ENCODE measurements around the gene SERGEF. TPM values are rescaled to one million over a fixed set of nuclear protein-coding genes. Genes with fewer than 3 reads are reported as not detected.

Gene SERGEF
- total and polyA plus RNA-seq, 2 of the 4 experiments (the other 2 are of a cell fraction) = 12.2 to 18.1 TPM

- Histone ChIP-seq H3K36me3 (ENCODE audit: control insufficient read depth, insufficient read depth, low read length) (no peaks in the 10 kb centered on the region), H4K91ac (ENCODE audit: insufficient read depth, low read depth, low read length) (no peak overlapping the region), H2BK5ac (ENCODE audit: low read depth, low read length, poor library complexity, severe bottlenecking) (no peak overlapping the region), H3K27me3 (ENCODE audit: control insufficient read depth, insufficient read depth, low read length) (no peaks in the 10 kb centered on the region), H2AFZ (replicated peaks; ENCODE audit: low read length, poor library complexity) (no peak overlapping the region), H4K5ac (ENCODE audit: low read depth, low read length) (no peak overlapping the region), H4K20me1 (ENCODE audit: insufficient read depth, low read length) (no peaks in the 10 kb centered on the region), H3K79me1 (ENCODE audit: low read depth in 1 of 2, low read length in 2 of 2) (no peaks in the 10 kb centered on the region), H3K4me3 (ENCODE audit: insufficient read depth, low read depth, low read length) (no peak overlapping the region), H2BK120ac (ENCODE audit: low read depth, low read length) (no peak overlapping the region), H4K8ac (ENCODE audit: low read depth in 2 of 2, low read length in 2 of 2) (no peak overlapping the region), H3K4ac (ENCODE audit: low read depth, low read length) (no peak overlapping the region), H3K23ac (ENCODE audit: low read depth, low read length) (no peak overlapping the region), H3K27ac (ENCODE audit: insufficient read depth, low read length) (no peak overlapping the region), H3K14ac (replicated peaks; ENCODE audit: low read depth, low read length) (no peak overlapping the region), H2AK9ac (replicated peaks; ENCODE audit: low read depth, low read length, poor library complexity) (no peak overlapping the region), H2BK15ac (ENCODE audit: low read depth, low read length) (no peak overlapping the region), H3K56ac (ENCODE audit: extremely low read depth, insufficient read depth, low read length) (no peak overlapping the region), H3K4me2 (ENCODE audit: low read depth, low read length) (no peak overlapping the region), H3K9ac (ENCODE audit: low read depth, low read length) (no peak overlapping the region), H3K18ac (ENCODE audit: low read depth, low read length) (no peak overlapping the region), H2AK5ac (ENCODE audit: low read depth, low read length) (no peak overlapping the region), H3K9me1 (ENCODE audit: insufficient read depth, low read length) (no peaks in the 10 kb centered on the region), H3K4me1 (ENCODE audit: control insufficient read depth, insufficient read depth, low read length) (0 out of 2 replicates have a peak, but pooled peaks cover 2% of the 10 kb centered on the region), H2BK20ac (ENCODE audit: low read depth, low read length) (no peak overlapping the region), H3K9me3 (ENCODE audit: control insufficient read depth, insufficient read depth, low read length) (no peaks in the 10 kb centered on the region)
- dilution Hi-C loops (cut with HindIII; ENCODE audit: low sequenced_read_pairs, unreplicated experiment) (no loop called here), in situ Hi-C loops (cut with MboI; ENCODE audit: low sequenced_read_pairs) (no loop called here), intact Hi-C loops (cut with micrococcal nuclease) (no loop called here)
- CTCF ChIA-PET = no interaction called here
- no CpG with 5 or more reads among the region's 4 CpGs for whole genome bisulfite sequencing, 2 experiments (ENCODE audit: extremely low coverage in 2 of 2, insufficient read length in 1 of 2)
- ATAC-seq (ENCODE audit: low read depth) (no peak), DNase-seq (no peak)
- TF ChIP-seq MAZ (IDR thresholded peaks at IDR 0.05; ENCODE audit: borderline replicate concordance, low read depth, low read length) = no peak
- no peak for TF ChIP-seq CHD1 (IDR thresholded peaks at IDR 0.05; ENCODE audit: low read depth, low read length)
- TF ChIP-seq ELK1 (IDR thresholded peaks at IDR 0.05; ENCODE audit: borderline replicate concordance, low read depth, low read length) = no peak
- no peak for TF ChIP-seq RFX5 (IDR thresholded peaks at IDR 0.05; ENCODE audit: low read depth, low read length)
- no peak for TF ChIP-seq POLR2A (IDR thresholded peaks at IDR 0.05; ENCODE audit: low read depth, low read length)
- no peak for TF ChIP-seq USF2 (IDR thresholded peaks at IDR 0.05; ENCODE audit: low read depth, low read length)
- TF ChIP-seq SMC3 (IDR thresholded peaks at IDR 0.05; ENCODE audit: low read depth, low read length) = no peak
- TF ChIP-seq BHLHE40 (IDR thresholded peaks at IDR 0.05; ENCODE audit: low read depth, low read length) = no peak
- TF ChIP-seq MXI1 (IDR thresholded peaks at IDR 0.05; ENCODE audit: borderline replicate concordance, low read depth, low read length) = no peak
- TF ChIP-seq NFE2L2 (IDR thresholded peaks at IDR 0.05; ENCODE audit: low read depth, low read length) = no peak
- no peak for TF ChIP-seq CTCF (conservative IDR thresholded peaks at IDR 0.05; ENCODE audit: low read depth, low read length)
- no peak for TF ChIP-seq RAD21 (IDR thresholded peaks at IDR 0.05; ENCODE audit: low read length)
- TF ChIP-seq FOS (IDR thresholded peaks at IDR 0.05; ENCODE audit: low read depth, low read length) = no peak
- TF ChIP-seq CEBPB (IDR thresholded peaks at IDR 0.05; ENCODE audit: low read depth, low read length) = no peak
- POLR2A ChIA-PET (ENCODE audit: unreplicated experiment) = no interaction called here
- BruUV-seq (replicated peaks) = no TSS peak
These were observed 97.9 kb downstream of the SERGEF start for GRCh38 chr11:17914957-17915356.

All from IMR-90 (cell line).